Keratinocyte (primary cell): Measurements from ENCODE around the gene DPH6. TPM values are rescaled to one million over a fixed set of nuclear protein-coding genes. Genes with fewer than 3 reads are reported as not detected.

Source experiments
- DNase-seq: peaks from one replicate; pipeline ENCODE4 v3.0.0-alpha.2; 2011; ENCODE audit warnings: low read depth, missing footprints, low spot score
- FAIRE-seq: peaks from 2 replicates; lab custom pipeline; 2011; peaks lifted over from hg19 to GRCh38; lab: Jason Lieb, UNC
- H2AFZ ChIP-seq: 2 replicates; pipeline ENCODE4 v1.6.0; 2012; ENCODE audit warnings: low read length, control low read depth, inconsistent platforms; ENCODE audit not compliant: control insufficient read depth
- H3K27ac ChIP-seq: 2 replicates; pipeline ENCODE4 v1.5.1; 2011; ENCODE audit warnings: low read length; ENCODE audit not compliant: control insufficient read depth, insufficient read depth
- H3K27me3 ChIP-seq: 3 replicates; pipeline ENCODE4 v1.6.0; 2011; ENCODE audit warnings: low read length; ENCODE audit not compliant: control insufficient read depth, insufficient read depth; ENCODE audit errors: extremely low read depth
- H3K36me3 ChIP-seq, 2 experiments: 2 replicates in 1 of 2; 3 replicates in 1 of 2; pipeline ENCODE4 v1.5.1; 2011; ENCODE audit warnings: low read length in 2 of 2, mild to moderate bottlenecking in 1 of 2; ENCODE audit not compliant: control insufficient read depth in 2 of 2, insufficient read depth in 2 of 2; ENCODE audit errors: extremely low read depth in 1 of 2
- H3K4me1 ChIP-seq: 3 replicates; pipeline ENCODE4 v1.5.1; 2011; ENCODE audit warnings: low read length; ENCODE audit not compliant: control insufficient read depth, insufficient read depth; ENCODE audit errors: extremely low read depth
- H3K4me2 ChIP-seq: 3 replicates; pipeline ENCODE4 v1.6.0; 2011; ENCODE audit warnings: low read depth, low read length; ENCODE audit not compliant: control insufficient read depth, insufficient read depth; ENCODE audit errors: extremely low read depth
- H3K4me3 ChIP-seq, 3 experiments: fragments of 200-600 bp in 1 of 3; sonication (generic) in 1 of 3; 2 replicates in 2 of 3; 3 replicates in 1 of 3; pipeline ENCODE4 v1.5.1; 2011 to 2016; ENCODE audit warnings: low read length in 3 of 3, mild to moderate bottlenecking in 3 of 3, control low read depth in 2 of 3, inconsistent platforms in 1 of 3, low read depth in 1 of 3, mixed read lengths in 1 of 3, mixed run types in 1 of 3, moderate library complexity in 1 of 3; ENCODE audit not compliant: control insufficient read depth in 2 of 3, insufficient read depth in 2 of 3; ENCODE audit errors: extremely low read depth in 1 of 3
- H3K79me2 ChIP-seq: 2 replicates; pipeline ENCODE4 v1.6.0; 2012; ENCODE audit warnings: low read length; ENCODE audit not compliant: control insufficient read depth, insufficient read depth
- H3K9ac ChIP-seq: 3 replicates; pipeline ENCODE4 v1.6.0; 2011; ENCODE audit warnings: low read length; ENCODE audit not compliant: control insufficient read depth, insufficient read depth; ENCODE audit errors: extremely low read depth
- H3K9me1 ChIP-seq: 3 replicates; pipeline ENCODE4 v1.6.0; 2011; ENCODE audit warnings: low read length; ENCODE audit not compliant: control insufficient read depth, insufficient read depth; ENCODE audit errors: extremely low read depth
- H3K9me3 ChIP-seq: 2 replicates; pipeline ENCODE4 v1.5.1; 2012; ENCODE audit warnings: low read depth, low read length; ENCODE audit not compliant: control insufficient read depth
- H4K20me1 ChIP-seq: 3 replicates; pipeline ENCODE4 v1.6.0; 2011; ENCODE audit warnings: low read length; ENCODE audit not compliant: control insufficient read depth, insufficient read depth; ENCODE audit errors: extremely low read depth
- EZH2 ChIP-seq: IDR thresholded peaks from one replicate; pipeline ENCODE4 v1.6.1; 2012; ENCODE audit warnings: inconsistent platforms, mild to moderate bottlenecking, low read length, moderate library complexity
- dilution Hi-C: fragments of 300-500 bp; cut with MboI; formaldehyde crosslinking; loops from one replicate; pipeline ENCODE4 v1.7.0; 2020; ENCODE audit warnings: low sequenced_read_pairs; ENCODE audit not compliant: extremely low pct_ligation_motif_present
- polyA plus RNA-seq, 5 experiments: library from polyadenylated mRNA; depleted of rRNA in 3 of 5; stranded (reverse) in 3 of 5; stranded (forward) in 1 of 5; unstranded in 1 of 5; fragments of >200 nt; gene quantifications; 1 replicate in 1 of 5; 2 replicates in 3 of 5; 3 replicates in 1 of 5; pipeline versions ENCODE4 v1.2.1 to v1.2.3, GENCODE V29; 2011 to 2012; ENCODE audit warnings: missing spikeins in 2 of 5, low read depth in 1 of 5, low replicate concordance in 1 of 5
- small RNA-seq, 3 experiments: library from RNA; depleted of rRNA; stranded (forward); fragments of <200 nt; gene quantifications; one replicate each; pipeline ENCODE3, GENCODE V24; 2012; ENCODE audit warnings: low read depth in 3 of 3, low replicate concordance in 1 of 3; ENCODE audit not compliant: insufficient read length in 3 of 3
- TF ChIP-seq, protein P1 (sequence below), 3 experiments: IDR thresholded peaks in 1 of 3; conservative IDR thresholded peaks in 1 of 3; optimal IDR thresholded peaks in 1 of 3; 2 replicates in 2 of 3; 3 replicates in 1 of 3; pipeline versions ENCODE3 to v1.5.1; 2011; ENCODE audit warnings: low read length in 3 of 3, mild to moderate bottlenecking in 3 of 3, moderate library complexity in 2 of 3, control low read depth in 1 of 3, inconsistent platforms in 1 of 3; ENCODE audit not compliant: insufficient read depth in 2 of 3; ENCODE audit errors: extremely low read depth in 1 of 3

Gene DPH6
- polyA plus RNA-seq, 1 donor (not counting 4 experiments of a cell fraction or from before 2014, with no cell fraction given), result 13.6 TPM

DNA sequence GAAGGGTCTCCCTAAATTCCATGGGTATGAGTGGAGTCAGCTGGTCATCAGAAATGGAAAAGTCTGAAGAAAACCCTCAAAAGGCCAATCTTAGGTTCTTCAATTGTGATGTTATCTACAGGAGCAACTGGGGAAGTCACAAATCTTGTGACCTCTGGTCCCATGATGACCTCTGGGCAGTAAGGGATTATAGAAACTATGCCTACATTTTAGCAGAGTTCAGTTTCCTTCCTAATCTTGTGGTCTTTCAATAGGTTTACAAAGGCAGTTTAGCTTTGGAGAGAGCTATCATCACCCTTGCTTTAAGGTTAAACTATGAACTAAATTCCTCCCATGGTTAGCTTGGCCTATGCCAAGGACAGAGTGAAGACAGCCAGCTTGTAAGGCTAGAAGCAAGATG is 225.1 kb downstream of the DPH6 start:
- dilution Hi-C loops, result no loop called here
- Histone ChIP-seq H3K79me2 (no peaks in the 10 kb centered on the region), H3K27me3 (no peaks in the 10 kb centered on the region), H2AFZ (no peak overlapping the region), H3K4me1 (peaks cover 12% of the 10 kb centered on the region), H3K4me2 (no peak overlapping the region), H3K9me3 (no peaks in the 10 kb centered on the region), H3K9ac (no peak overlapping the region), H3K4me3 (no peak overlapping the region), H3K36me3 (no peaks in the 10 kb centered on the region), H3K9me1 (no peaks in the 10 kb centered on the region), H4K20me1 (no peaks in the 10 kb centered on the region), H3K27ac (no peak overlapping the region)
- TF ChIP-seq EZH2, result no peak
- TF ChIP-seq, protein P1, sequence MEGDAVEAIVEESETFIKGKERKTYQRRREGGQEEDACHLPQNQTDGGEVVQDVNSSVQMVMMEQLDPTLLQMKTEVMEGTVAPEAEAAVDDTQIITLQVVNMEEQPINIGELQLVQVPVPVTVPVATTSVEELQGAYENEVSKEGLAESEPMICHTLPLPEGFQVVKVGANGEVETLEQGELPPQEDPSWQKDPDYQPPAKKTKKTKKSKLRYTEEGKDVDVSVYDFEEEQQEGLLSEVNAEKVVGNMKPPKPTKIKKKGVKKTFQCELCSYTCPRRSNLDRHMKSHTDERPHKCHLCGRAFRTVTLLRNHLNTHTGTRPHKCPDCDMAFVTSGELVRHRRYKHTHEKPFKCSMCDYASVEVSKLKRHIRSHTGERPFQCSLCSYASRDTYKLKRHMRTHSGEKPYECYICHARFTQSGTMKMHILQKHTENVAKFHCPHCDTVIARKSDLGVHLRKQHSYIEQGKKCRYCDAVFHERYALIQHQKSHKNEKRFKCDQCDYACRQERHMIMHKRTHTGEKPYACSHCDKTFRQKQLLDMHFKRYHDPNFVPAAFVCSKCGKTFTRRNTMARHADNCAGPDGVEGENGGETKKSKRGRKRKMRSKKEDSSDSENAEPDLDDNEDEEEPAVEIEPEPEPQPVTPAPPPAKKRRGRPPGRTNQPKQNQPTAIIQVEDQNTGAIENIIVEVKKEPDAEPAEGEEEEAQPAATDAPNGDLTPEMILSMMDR (optimal IDR thresholded peaks at IDR 0.05 in 1 of 3, IDR thresholded peaks at IDR 0.05 in 1 of 3, conservative IDR thresholded peaks at IDR 0.05 in 1 of 3; ENCODE audit: extremely low read depth in 1 of 3, insufficient read depth in 2 of 3, low read length in 3 of 3), result no peak
- FAIRE-seq, result no peak
- no peak for DNase-seq

Small RNAs within 50 kb of the gene (small RNA-seq; reads per million reads assigned to genes)
- 0 reads per million in 3 experiments for gene AC019288.1
- gene MIR3942, result 0 to 1.8 (median 1.7) reads per million in 3 experiments
